Posterior vena cava (tissue), 2 donors: Measurements from ENCODE around the gene SMIM29. TPM values are rescaled to one million over a fixed set of nuclear protein-coding genes. Genes with fewer than 3 reads are reported as not detected.
"Not testable (repeated sequence)": the region's sequence is repeated elsewhere in the genome, so short reads cannot be mapped to it uniquely, and the experiment has no call there.

Source experiments
- DNase-seq: peaks from one replicate; pipeline ENCODE4 v3.0.0-alpha.2; 2020; ENCODE audit warnings: low spot score
- intact Hi-C, 2 donors: fragments of 100-400 bp; cut with DNase I; formaldehyde crosslinking; loops; one replicate each; pipeline versions ENCODE4 v1.14.1 to v1.14.2; 2022 to 2023
- total RNA-seq, 2 donors: library from RNA; stranded (reverse); fragmentation: NEBNext Ultra II Directional; extraction: Animal tissue kit (Norgen Biotek cat#: 25700); gene quantifications; one replicate each; pipeline ENCODE4 v1.2.1, GENCODE V29; 2021
- donor health status: DM: yes; HTN: yes; CAD: no.
- donor health status: DM: yes; HTN: yes; CAD: no.

SMIM29 gene
- total RNA-seq, 2 donors from 2014 or later, result 19.0 to 24.5 TPM

DNA sequence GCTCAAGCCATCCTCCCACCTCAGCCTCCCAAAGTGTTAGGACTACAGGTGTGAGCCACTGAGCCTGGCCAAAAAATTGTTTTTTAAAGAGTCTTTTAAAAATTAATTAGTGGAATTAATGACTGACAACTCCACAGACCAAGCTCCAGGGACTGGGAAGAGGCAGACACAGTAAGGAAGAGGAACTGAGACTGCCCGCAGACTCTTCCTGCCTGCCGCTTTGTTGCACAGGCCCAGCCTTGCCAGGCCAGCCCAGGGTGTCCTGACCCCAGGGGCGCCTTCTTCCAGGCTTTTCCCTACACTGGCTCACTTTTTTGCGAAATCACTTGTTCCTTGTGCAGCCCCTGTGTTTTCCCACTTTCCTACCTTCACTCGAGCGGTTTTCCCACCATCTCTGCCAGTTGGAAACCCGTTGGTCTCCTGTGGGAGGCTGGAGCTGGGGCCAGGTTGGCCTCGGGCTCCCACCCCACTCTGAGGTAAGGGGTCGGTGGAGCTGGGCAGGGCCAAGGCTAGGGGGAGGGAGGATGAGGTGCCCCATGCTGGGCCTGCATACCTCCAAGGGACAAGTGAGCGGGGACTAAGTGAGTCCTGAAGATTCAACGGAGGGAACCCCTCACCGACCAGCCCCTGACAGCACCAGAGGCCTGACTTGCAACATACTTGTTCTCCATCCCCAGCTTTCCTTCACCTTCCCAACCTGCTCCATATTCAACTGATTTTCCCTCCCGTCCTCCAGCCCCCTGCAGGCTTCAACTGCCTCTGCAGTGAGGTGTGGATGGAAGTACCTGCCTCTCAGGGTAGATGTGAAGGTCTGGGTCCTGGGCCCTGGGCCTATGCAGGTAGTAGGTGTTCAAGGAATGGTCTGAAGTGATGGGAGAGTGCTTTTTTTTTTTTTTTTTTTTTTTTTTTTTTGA, 23.5 kb upstream of the SMIM29 start:
- DNase-seq, result peak; percentile 81
- intact Hi-C loops, result no loop called here

DNA sequence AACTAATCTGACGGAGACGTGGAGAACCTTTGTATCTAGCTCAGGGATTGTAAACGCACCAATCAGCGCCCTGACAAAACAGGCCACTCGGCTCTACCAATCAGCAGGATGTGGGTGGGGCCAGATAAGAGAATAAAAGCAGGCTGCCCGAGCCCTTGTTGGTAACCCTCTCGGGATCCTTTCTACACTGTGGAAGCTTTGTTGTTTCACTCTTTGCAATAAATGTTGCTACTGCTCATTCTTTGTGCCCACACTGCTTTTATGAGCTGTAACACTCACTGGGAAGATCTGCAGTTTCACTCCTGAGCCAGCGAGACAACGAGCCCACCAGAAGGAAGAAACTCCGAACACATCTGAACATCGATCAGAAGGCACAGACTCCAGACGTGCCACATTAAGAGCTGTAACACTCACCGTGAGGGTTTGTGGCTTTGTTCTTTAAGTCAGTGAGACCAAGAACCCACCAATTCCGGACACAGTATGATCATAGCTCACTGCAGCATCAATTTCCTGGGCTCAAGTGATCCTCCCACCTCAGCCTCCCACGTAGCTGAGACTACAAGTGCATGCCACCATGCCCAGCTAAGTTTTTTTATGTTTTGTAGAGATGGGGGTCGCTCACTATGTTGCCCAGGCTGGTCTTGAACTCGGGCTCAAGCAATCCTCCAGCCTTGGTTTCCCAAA, 21.0 kb upstream of the SMIM29 start:
- intact Hi-C loops, DNase-seq: not testable (repeated sequence)

DNA sequence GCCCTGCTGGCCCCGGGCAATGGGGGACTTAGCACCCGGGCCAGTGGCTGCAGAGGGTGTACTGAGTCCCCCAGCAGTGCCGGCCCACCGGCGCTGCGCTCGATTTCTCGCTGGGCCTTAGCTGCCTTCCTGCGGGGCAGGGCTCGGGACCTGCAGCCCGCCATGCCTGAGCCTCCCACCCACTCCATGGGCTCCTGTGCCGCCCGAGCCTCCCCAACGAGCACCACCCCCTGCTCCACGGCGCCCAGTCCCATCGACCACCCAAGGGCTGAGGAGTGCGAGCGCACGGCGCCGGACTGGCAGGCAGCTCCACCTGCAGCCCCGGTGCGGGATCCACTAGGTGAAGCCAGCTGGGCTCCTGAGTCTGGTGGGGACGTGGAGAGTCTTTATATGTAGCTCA, 20.3 kb upstream of the SMIM29 start:
- intact Hi-C loops, DNase-seq: not testable (repeated sequence)

DNA sequence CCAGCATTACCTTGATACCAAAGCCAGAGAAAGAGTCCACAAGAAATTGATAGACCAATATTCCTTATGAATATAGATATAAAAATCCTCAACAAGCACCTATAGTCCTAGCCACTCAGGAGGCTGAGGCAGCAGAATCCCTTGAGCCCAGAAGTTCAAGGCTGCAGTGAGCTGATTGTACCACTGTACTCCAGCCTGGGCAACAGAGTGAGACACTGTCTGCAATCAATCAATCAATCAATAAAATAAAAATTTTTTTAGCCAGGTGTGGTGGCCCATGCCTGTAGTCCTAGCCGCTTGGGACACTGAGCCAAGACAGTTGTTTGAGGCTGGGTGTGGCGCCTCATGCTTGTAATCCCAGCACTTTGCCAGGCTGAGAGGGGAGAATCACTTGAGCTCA, 18.9 kb upstream of the SMIM29 start:
- intact Hi-C loops, result no loop called here
- DNase-seq, result no peak

DNA sequence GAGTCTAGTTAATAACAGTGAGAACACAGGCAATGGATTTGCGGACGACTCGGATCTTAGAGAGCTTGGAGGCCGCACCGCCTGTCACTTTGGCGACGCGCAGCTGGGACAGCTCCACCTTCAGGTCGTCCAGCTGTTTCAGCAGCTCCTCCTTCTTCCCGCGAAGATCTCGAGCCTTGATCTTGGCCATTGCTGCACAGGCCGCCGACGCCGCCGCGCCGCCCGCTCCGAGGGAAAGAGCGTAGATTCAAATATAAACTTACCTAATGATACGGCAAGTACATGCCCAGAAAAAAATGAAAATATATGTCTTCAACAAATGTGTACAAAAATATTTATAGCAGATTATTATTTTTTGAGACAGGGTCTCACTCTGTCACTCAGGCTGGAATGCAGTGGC, 14.7 kb upstream of the SMIM29 start:
- DNase-seq, intact Hi-C loops: not testable (repeated sequence)

DNA sequence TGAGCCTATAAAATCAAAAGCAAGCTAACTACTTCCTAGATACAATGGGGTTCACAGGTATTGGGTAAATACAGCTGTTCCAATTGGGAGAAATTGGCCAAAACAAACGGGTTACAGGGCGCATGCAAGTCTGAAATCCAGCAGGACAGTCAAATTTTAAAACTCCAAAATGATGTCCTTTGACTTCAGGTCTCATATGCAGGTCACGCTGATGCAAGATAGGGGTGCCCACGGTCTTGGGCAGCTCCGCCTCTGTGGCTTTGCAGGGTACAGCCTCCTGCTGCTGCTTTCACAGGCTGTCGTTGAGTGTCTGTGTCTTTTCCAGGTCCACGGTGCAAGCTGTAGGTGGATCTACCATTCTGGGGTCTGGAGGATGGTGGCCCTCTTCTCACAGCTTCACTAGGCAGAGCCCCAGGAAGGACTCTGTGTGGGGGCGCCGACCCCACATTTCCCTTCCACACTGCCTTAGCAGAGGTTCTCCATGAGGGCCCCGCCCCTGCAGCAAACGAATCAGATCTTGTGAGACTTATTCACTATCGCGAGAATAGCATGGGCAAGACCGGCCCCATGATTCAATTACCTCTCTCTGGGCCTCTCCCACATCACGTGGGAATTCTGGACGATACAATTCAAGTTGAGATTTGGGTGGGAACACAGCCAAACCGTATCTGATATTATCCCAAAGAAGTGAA, 11.9 kb upstream of the SMIM29 start:
- DNase-seq, result peak; percentile 54
- intact Hi-C loops, result no loop called here

DNA sequence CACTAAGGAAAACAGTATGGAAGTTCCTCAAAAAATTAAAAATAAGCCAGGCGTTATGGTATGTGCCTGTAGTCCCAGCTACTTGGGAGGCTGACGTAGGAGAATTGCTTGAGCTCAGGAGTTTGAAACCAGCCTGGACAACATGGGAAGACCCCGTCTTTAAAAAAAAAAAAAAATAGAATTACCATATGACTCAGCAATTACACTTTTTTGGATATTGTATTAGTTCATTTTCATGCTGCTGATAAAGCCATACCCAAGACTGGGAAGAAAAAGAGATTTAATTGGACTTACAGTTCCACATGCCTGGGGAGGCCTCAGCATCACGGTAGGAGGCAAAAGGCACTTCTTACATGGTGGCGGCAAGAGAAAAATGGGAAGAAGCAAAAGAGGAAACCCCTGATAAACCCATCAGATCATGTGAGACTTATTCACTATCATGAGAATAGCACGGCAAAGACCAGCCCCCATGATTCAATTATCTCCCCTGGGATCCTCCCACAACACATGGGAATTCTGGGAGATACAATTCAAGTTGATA, 10.8 kb upstream of the SMIM29 start:
- intact Hi-C loops, result no loop called here
- peak; percentile 4 for DNase-seq

DNA sequence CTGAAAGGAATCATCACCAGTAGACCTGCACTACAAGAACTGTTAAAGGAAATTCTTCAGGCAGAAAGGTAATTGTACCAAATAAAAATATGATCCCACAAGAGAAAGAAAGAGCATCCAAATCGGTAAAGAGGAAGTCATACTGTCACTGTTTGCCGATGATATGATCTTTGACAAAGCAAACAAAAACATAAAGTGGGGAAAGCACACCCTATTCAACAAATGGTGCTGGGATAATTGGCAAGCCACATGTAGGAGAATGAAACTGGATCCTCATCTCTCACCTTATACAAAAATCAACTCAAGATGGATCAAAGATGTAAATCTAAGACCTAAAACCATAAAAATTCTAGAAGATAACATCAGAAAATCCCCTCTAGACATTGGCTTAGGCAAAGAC, 3.6 kb upstream of the SMIM29 start:
- DNase-seq, intact Hi-C loops: not testable (repeated sequence)

DNA sequence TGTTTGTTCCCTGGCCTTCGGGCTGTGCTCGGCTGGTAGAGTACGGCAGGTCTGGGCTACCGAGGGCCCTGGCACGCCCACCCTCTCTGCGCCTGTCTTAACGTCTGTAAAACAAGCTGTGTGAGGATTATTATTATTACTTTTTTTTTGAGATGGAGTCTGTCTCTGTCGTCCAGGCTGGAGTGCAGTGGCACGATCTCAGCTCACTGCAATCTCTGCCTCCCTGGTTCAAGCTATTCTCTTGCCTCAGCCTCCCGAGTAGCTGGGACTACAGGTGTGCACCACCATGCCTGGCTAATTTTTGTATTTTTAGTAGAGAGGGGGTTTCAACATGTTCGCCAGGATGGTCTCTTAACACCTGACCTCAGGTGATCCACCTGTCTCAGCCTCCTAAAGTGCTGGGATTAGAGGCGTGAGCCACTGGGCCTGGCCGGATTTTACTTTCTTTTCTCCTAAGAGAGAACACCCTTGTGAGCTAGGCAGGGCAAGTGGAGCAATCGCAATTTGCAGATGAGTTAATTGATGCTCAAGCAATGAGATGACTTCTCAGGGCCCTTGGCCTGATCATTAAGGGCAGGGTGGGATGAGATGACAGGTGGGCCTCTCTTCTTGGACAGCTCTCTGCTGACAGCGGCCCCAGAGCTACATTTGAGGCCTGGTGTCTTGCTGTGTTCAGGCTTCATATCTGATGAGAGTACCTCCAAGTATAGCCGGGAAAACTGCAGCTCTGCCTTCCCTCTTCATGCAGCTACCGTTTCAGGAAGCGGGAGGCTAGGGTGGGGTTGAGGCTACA, 859 bp upstream of the SMIM29 start:
- intact Hi-C loops, result loop anchor here in 1 of 2 donors (5.0 kb wide), 1 partner anchor 163 kb away; no protein-coding TSS in a partner anchor

DNA sequence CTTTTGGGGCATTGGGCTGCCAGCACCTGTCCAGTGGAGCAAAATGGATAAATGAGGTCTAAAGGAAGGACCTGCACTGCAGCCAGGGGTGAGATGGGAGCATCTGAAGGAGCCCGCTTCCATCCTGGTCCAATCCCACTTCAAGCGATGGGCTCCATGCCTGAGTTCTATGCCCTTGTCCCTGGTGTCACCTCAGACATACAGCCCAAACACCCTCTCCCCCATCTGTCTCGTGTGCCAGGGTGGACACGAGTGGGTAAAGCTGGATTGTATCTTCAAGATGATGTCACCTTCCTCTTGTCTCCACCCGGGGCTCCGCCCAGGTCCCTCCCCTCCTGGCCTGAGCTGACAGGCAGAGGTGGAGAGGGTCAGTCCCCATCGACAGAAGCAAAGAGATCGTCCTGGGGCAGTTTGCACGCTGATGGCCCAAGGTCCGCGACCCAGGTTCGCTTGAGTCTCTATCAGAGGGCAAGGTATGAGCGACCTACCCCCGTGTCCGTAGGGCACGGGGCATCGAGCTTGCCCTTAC, 544 bp downstream of the SMIM29 start:
- intact Hi-C loops, result loop anchor here in 1 of 2 donors (5.0 kb wide), 1 partner anchor 164 kb away; no protein-coding TSS in a partner anchor
- peak; percentile 90 for DNase-seq

More for the DNA sequence above, 859 bp upstream of the SMIM29 start:
- peak; percentile 58 for DNase-seq

DNA sequence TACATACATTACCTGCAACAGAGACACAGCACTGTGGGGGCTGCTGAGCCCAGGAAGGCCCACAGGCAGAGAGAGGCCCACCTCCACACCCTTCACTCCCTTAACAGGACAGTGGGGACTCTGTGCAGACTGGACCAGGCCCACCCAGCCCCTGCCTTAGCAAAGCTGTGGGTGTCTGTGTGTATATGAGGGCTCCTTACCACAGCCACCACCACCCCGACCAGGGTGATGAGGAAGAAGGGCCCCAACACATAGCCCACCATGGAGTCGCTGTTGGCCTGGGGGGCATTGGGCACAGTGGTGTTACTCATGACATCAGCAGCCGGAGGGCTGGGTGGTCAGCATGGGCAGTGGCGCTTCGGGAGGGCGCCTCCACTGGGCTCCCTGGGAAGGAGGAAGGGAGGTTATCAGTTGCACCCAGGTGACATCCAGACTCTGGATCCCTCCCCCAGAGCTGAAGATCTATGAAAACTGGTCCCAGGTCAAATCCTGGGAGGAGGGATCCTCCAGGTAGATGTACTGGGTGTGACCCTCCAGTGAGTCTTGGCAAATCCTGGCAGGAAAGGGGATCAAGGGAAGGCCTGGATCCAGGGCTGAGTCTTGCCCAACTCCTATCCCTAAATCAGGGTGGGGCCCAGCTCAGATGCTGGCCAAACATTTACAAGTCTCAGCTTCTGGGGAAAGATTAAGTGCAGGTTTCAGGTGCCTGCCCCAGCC, 1.2 kb downstream of the SMIM29 start:
- intact Hi-C loops, result loop anchor here in 1 of 2 donors (5.0 kb wide), 1 partner anchor 165 kb away; no protein-coding TSS in a partner anchor
- peak; percentile 58 for DNase-seq

DNA sequence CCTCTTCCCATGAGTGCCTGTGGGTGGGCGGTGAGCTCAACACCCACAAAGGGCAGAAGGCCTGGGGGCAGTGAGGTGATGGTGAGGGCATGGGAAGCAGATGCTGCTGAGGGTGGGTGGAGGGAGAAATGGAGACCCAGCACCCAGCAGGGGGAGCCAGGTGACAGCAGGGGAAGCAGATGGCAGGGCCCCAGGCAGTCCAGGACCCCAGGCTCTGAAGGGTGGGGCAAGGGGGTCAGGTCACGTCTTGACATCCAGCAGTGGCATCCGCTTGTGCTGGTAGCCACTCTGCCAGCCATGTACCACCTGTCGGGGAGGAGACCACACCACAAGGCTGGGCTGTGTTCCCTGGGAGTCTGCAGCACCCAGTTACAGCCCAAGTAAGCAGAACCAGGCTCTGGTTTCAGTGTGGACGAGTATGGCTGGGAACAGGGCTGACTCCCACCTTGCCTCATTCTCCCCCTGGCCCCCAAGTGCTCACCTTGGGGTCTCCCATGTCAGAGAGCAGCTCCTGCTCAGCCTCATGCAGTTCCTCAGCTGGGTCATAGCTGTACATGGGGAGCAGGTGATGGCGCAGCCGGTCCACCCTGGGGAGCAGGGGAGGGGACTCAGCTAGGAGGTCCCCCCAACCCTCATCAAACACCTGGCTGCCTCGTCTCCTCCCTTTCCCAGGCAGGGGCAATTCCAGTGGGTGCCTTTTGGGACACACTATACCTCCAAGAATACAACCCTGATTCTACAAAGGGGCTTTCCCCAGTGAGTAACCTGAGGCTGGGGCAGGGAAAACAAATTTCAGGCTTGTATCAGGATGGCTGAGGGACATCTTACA, 2.0 kb downstream of the SMIM29 start:
- intact Hi-C loops, result loop anchor here in 1 of 2 donors (5.0 kb wide), 1 partner anchor 166 kb away; no protein-coding TSS in a partner anchor
- DNase-seq, result peak; percentile 78

DNA sequence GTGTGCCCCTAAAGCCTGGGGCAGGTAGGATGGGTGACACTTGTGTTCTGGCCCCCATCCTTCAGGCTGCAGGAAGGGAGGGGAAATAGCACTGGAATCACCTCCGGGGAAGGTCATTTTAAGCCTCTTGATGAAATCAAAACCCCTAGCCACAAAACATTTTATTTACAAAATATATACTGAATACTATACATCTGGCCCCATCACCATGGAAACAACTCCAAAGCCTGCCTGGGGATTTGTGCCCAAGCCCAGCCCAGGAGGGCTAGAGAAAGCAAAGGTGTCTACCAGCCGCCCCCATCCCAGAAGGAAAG, 2.6 kb downstream of the SMIM29 start:
- intact Hi-C loops, result loop anchor here in 1 of 2 donors (5.0 kb wide), 1 partner anchor 166 kb away; no protein-coding TSS in a partner anchor
- DNase-seq, result no peak

DNA sequence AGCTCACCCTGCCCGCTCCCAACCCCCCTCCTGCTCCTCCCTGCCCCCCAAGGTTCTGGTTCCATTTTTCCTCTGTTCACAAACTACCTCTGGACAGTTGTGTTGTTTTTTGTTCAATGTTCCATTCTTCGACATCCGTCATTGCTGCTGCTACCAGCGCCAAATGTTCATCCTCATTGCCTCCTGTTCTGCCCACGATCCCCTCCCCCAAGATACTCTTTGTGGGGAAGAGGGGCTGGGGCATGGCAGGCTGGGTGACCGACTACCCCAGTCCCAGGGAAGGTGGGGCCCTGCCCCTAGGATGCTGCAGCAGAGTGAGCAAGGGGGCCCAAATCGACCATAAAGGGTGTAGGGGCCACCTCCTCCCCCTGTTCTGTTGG, 3.1 kb downstream of the SMIM29 start:
- peak; percentile 16 for DNase-seq

DNA sequence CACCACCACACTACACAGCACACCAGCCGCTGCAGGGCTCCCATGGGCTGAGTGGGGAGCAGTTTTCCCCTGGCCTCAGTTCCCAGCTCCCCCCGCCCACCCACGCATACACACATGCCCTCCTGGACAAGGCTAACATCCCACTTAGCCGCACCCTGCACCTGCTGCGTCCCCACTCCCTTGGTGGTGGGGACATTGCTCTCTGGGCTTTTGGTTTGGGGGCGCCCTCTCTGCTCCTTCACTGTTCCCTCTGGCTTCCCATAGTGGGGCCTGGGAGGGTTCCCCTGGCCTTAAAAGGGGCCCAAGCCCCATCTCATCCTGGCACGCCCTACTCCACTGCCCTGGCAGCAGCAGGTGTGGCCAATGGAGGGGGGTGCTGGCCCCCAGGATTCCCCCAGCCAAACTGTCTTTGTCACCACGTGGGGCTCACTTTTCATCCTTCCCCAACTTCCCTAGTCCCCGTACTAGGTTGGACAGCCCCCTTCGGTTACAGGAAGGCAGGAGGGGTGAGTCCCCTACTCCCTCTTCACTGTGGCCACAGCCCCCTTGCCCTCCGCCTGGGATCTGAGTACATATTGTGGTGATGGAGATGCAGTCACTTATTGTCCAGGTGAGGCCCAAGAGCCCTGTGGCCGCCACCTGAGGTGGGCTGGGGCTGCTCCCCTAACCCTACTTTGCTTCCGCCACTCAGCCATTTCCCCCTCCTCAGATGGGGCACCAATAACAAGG, 3.6 kb downstream of the SMIM29 start:
- intact Hi-C loops, result loop anchor here in 1 of 2 donors (5.0 kb wide), 1 partner anchor 167 kb away; no protein-coding TSS in a partner anchor
- DNase-seq, result peak; percentile 48

More for the DNA sequence above, 3.1 kb downstream of the SMIM29 start:
- intact Hi-C loops, result loop anchor here in 1 of 2 donors (5.0 kb wide), 1 partner anchor 167 kb away; no protein-coding TSS in a partner anchor
